GM18507 (cell line): ENCODE measurements around the gene C4orf50.
"Not testable (repeated sequence)": the region's sequence is repeated elsewhere in the genome, so short reads cannot be mapped to it uniquely, and the experiment has no call there.

Experiments
- DNase-seq: peaks from one replicate; pipeline ENCODE4 v3.0.0; 2011; ENCODE audit warnings: low read depth; ENCODE audit not compliant: insufficient read length; ENCODE audit errors: extremely low spot score
- FAIRE-seq: peaks from 2 replicates; lab custom pipeline; 2011; peaks lifted over from hg19 to GRCh38; lab: Jason Lieb, UNC

Gene C4orf50

DNA sequence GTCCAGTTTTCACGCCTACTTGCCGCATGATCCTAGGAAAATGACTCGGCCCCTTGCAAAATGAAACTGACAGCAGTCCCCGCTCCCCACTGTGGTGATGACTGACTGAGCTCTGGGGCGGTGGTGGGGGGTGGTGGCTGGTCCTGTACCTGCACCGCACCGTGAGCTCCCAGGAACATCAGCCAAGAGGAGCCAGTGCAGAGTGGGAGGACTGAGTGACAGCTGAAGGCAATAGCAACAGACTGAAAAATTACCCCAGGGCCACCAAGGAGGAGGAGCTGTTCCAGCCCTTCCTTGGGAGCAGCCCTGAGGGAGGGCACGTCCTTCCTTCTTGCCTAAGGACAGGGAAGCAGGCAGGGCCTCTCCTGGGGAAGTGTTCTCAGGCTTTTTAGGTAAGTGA is 2.4 kb upstream of the C4orf50 start:
- FAIRE-seq (no peak), DNase-seq (no peak)

DNA sequence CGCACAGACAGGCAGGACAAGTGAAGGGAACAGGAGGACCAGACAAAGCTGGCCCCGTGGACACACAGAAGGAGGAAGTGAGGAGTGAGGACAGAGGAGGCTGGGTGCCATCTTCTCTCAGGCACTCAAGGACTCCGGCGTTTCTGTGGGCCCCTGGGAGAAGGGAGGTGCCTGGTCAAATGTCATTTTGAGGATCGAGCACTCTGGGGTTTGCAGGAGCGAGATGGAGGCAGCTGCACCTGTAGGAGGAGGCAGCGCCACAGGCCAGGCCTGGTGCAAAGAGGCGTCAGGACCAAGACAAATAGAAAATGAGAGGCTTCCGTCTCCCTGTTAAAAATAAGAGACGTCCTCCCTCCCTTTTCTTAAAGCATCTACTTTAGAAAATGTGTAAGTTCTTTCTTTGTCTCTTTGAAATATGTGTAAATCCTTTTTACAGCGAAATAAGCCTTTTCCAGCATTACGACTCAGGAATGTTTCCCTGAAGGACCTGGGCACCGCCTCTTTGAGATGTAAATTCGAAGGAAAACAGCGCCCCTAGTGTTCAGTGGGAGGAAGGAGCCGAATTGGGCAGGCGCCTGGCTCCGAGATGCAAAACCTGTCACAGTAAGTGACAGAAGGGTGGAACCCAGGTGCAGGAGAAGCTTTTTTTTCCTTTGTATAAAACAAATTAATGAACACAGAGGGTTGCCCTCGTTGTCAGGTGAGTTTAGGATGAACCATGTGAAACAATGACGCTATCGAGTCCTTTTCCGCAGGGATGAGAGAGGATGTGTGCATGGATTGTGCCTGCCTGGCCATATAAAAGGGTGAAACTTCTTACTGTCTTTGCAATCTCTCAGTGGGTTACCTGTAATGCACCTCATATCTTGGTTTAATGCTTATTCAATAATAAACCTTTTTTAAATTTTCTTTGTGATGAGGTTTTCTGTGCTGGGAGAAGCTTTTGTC is 1.4 kb upstream of the C4orf50 start:
- FAIRE-seq (peak; percentile 71), DNase-seq (peak; percentile 26)

DNA sequence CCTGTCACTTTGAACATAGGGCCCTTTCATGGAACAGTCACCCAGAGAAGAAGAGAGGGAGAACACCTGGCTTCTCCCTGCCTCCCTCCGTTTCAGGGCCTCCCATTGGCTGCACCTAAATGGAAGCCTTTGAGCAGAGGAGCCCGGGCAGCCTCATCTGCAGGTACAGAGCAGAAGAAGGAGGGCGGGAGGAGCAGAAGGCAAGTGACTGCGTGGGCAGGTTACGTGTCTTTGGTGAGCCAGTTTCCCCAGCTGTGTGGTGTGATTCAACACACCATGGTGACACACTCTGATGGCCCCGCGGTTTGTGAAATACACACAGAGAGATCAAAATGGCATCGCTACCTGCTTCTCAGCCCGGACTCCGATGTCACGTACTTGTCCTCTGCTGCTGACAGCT is 431 bp downstream of the C4orf50 start:
- no peak for DNase-seq
- no peak for FAIRE-seq

DNA sequence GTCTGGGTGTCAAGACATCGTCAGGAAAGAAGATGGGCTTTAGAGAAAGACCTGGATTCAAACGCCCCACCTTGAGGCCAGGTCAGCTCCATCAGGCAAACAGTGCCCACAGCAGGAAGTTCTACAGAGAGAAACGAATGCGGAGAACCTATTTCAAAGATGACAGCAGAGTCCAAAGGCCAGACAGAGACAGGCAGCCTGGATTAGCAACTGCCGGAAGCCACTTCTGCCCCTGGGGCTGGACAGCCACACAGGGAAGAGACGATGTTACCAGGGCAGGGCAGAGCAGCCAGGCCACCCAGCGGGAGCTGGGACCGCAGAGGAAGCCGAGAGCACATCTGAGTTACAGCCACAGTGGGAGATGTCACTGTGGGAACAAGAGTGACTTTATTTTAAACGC is 1.2 kb downstream of the C4orf50 start:
- DNase-seq (no peak), FAIRE-seq (no peak)

DNA sequence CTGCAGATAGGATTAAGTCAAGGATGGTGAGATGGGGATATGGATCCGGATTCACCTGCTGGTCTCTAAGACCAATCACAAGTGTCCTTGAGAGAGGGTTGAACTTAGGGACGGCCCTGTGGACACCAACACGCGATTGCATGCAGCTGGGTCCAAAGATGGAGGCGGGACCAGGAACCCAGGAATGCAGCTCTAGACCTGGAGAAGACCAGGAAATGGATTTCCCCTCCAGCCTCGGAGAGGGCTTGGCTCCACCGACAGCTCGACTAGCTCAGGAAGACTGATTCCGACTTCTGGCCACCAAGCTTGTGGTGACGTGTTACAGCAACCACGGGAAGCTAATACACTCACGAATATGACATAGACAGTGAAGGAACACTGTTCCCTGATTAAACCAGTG is 4.7 kb downstream of the C4orf50 start:
- FAIRE-seq (no peak), DNase-seq (no peak)

DNA sequence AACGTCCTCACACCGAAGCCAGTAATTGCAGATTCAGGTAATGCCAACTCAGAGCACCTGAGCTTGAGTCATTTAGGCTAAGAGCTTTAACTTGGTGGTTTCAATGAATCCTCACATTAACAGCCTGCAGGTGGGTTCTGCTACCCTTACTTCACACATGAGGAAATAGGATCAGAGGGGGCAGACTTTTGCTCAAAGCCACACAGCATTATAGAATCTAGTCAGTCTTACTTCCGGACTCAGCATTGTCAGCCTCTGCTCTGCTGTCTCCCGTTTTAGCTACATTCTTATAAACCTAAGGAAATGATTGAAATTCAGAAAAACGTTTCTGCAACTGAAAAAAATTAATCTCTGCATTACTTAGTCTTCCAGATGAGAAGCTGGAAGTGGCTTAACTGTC is 6.0 kb downstream of the C4orf50 start:
- FAIRE-seq = no peak
- no peak for DNase-seq

DNA sequence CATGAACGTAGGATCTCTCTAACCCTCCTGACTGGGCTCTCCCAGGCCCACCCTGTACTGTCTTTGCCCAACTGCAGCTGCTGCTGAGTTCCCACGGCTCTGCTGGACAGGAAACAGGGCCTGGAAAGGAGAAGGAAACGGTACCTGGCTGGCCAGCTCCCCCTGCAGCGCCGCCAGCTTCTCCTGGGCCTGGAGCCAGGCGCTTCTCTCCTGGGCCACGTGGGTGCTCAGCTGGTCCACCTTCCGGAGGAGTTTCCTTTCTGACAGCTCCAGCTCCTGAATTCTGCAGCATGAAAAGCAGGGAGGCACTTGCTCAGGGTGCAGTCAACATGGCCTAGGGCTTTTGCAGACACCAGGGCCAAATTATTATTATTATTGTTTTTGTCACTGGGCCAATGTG is 6.5 kb downstream of the C4orf50 start:
- DNase-seq = no peak

DNA sequence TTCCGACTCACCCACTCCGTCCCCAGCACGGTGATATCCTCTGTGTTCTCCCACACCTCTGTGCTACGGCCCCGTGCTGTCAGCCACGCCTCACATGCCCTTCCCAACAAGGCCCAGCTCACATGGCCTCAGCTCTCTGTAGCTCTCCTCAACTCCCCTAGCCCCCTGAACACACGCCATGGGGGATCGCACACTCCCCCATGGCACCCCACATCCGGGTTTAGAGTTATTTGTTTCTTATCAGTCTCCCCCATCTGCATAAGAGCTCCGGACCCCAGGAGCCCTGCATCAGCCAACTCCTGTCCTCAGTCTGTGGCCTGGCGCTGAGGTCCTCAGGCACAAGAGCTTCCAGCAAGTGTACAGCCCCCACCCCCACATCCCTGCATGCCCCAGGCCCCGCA is 7.0 kb downstream of the C4orf50 start:
- DNase-seq (no peak), FAIRE-seq (no peak)

More for the DNA sequence above, 6.5 kb downstream of the C4orf50 start:
- FAIRE-seq = no peak

DNA sequence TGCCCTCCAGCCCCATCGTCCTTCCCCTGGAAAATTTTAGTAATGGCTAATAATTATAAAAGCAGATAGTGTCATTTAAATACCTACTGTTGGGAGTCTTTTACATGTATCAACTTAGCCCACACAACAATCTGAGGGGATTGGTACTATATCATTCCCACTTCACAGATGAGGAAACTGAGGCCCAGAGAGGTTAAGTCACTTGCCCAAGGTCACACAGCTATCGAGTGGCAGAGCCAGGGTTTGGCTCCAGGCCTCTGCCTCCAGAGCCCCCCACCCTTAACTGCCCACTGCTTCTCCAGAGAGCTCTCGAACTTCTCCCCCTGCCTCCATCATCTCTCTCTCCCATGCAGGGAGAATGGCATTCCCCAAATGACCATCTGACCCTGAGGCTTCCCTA is 7.4 kb downstream of the C4orf50 start:
- FAIRE-seq = no peak
- DNase-seq = no peak

DNA sequence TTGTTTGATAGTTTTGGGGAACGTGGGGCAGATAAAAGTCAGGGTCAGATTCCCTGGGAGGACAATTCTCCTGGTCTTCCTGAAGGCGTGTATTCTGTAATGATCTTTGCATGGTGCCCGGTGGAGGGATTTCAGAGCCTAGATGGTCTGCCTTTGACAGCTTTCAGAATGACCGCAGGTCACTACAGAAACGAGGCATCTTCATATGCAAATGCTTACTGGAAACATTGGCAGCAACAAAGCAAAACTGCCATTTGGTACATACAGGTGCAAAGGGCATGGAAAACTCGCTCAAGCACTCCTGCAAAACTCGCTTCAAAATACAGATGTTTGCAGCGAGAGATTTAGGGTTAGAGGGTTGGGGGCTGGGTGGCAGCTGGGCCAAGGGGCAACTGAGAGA is 8.8 kb downstream of the C4orf50 start:
- FAIRE-seq = no peak
- no peak for DNase-seq

DNA sequence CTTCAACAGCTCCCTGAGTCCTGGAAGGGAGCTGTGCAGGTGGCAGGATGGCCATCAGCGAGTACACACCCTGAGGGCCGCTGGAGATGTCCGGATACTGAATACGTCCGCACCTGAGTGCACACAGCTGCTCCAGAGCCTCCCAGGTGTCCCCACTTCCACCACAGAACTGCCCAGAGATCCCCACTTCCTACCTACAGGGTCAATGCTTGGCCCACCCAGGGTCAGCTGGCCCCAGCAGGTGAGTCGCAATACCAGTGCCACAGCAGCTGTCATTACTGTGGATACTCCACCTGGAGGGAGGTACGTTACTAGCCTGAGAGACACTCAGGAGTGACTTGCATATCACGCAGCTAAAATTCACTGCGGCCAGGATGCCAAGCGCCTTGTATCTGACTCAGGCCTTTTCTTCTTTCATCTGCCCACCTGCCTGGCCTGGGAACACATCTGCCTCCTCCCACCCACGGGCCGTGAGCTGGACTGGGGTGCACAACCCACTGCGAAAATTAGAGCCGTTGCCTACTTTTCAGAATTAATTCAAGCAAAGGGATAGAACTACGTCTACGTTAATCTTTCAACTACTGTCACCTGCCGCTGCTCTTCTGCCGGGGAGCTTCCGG is 9.4 kb downstream of the C4orf50 start:
- FAIRE-seq (no peak), DNase-seq (no peak)

DNA sequence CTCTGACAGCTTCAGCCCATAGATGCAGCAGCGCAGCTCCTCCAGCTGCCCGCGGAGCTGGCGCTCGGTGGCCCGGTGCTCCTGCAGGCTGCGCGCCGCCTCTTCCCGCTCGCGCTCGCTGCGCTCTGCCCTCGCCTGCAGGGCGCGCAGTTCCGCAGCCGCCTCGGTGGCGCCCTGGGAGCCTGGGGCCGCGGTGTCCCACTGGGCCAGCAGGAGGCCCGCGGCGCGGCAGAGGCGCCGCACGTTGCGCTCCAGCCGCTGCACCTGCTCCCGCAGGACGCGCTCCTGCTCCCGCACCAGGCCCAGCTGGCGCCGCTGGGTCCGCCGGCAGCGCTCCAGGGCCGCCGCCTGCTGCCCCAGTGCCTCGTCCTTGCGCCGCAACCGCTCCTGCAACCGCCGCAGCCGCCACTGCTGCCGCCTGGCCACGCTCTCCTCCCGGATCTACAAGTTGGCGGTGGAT is 10.1 kb downstream of the C4orf50 start:
- no peak for DNase-seq
- no peak for FAIRE-seq

DNA sequence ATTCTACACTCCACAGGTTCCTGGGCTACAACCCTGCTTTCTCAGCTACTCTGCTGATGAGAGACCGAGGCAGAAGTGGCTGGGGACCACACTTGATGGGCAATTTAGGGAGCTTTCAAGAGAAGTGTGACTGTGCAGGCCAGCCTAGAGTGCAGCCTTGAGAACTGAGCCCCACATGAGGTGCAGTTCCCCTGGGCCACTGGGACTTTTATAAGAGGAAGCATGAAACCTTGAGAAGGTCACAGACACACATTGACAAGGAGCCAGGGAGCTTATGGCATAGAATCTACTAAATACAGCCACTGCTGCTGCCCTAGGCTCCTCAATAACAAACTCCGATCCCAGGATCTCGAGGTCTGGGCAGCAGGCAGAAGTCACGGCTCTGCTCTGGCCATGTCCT is 13.1 kb downstream of the C4orf50 start:
- no peak for FAIRE-seq

DNA sequence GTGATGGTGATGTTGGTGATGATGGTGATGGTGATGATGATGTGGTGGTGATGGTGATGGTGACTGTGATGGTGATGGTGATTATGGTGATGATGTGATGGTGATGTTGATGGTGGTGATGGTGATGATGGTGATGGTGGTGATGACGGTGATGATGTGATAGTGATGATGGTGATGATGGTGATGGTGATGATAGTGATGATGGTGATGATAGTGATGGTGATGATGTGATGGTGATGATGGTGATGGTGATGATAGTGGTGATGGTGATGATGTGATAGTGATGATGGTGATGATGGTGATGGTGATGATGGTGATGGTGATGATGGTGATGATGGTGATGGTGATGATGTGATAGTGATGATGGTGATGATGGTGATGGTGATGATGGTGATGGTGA is 14.7 kb downstream of the C4orf50 start:
- FAIRE-seq, DNase-seq: not testable (repeated sequence)

More for the DNA sequence above, 13.1 kb downstream of the C4orf50 start:
- no peak for DNase-seq

DNA sequence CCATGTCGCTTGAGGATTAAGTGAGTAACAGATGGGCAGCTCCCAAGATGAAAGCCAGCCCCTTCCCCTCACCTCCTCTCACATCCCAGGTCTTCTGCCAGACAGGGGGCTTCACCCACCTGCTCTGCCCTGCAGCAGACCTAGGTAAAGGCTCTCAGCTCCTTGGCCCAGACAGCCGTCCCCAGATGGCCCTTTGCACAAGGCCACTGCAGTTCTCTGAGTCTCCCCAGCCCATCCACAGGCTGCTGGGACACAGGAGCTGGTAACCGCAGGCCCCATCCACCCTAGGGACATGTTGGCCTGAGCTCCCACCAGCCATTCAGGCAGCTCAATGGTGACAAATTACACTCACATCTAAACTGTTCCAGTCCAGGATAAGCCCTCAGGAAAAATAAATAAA is 15.3 kb downstream of the C4orf50 start:
- DNase-seq = no peak
- no peak for FAIRE-seq

DNA sequence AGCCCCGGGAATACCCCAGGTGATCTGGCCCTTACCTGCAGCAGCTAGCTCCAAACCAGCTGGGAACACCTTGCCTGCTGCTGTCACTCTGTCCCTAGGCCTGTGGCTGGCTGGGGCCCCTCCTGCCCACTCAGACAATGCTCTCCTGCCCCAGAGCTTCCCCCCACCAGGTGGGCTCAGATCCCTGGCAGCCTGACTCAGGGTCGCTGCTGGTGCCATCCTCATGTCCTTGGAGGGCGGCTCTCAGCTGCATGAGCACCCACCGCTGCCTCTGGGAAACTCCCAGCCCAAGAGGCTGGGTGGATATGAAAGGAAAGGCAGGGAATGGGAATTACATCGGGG is 15.8 kb downstream of the C4orf50 start:
- no peak for FAIRE-seq
- DNase-seq = no peak

DNA sequence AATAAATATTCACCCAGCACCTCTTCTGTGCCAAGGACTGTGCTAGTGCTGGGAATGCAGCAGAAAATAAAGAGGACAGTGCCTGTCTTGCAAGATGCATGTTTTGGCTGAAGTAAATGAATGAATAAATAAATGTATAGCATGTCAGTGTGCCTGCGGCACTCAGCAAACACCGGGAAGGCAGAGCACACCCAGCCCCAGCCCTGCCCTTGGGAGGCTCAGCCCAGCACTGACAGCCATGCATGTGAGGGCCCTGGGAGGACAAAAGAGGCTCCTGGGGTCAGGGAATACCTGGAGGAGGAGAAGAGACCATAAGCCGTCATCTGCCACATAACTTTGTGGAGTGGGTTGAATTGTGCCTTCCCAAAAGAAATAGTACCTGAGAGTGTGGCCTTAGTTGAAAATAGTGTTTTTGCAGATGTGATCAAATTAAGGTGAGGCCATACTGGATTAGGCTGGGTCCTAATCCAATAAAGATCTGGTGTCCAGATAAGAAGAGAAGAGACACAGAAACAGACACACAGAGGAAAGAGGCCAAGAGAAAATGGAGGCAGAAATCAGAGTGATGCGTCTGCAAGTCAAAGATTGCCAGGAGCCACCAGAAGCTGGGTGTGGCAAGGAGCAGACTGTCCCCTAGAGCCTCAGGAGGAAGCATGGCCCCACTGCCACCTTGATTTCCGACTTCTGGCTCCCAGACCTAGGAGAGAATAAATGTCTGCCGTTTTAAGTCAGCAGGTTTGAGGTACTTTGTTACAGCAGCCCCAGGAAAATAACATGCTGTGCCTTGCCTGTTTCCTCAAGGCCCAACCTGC is 16.3 kb downstream of the C4orf50 start:
- no peak for DNase-seq
- FAIRE-seq = no peak

DNA sequence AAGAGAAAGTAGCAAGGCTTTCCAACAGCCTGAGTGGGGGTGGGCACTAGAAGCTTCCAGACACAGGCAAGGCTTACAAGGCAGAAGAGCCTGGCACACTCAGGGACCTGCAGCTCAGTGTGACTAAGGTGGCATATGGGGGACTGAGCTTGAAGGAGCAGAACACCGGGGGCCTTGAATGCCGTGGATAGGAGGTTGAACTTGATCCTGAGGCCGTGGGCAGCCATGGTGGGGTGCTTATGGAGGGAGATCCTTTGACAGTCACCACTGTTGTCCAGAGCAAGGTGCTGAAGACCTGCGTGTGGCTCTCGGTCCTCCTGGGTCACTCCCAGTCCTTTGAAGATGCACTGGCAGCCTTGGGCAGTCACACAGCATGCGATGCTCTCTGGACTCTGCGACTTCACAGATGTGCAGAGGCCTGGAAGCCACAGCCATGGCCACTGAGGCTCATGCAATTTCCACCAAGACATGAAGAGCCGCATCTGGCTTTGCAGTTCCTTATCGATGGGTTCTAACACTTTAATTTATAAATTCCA is 18.3 kb downstream of the C4orf50 start:
- FAIRE-seq (no peak), DNase-seq (no peak)

DNA sequence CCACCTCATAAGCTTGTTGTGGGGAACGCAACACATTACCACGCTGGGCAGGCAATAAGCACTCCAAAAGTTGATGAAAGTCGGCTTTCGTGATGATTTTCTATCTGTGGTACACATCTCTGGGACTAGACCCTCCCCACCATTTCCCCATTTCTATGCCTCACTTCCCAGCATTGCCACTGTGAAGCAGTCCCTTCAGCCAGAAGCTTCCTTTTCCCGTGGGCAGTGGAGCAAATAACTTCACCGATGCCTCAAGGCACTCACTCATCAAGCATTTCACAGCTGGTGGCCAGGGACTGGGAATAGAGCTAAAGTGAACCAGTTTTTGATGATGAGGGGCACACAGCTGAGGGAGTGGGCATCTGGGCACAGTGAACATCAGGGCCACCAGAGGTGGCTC is 18.9 kb downstream of the C4orf50 start:
- DNase-seq (no peak), FAIRE-seq (no peak)

DNA sequence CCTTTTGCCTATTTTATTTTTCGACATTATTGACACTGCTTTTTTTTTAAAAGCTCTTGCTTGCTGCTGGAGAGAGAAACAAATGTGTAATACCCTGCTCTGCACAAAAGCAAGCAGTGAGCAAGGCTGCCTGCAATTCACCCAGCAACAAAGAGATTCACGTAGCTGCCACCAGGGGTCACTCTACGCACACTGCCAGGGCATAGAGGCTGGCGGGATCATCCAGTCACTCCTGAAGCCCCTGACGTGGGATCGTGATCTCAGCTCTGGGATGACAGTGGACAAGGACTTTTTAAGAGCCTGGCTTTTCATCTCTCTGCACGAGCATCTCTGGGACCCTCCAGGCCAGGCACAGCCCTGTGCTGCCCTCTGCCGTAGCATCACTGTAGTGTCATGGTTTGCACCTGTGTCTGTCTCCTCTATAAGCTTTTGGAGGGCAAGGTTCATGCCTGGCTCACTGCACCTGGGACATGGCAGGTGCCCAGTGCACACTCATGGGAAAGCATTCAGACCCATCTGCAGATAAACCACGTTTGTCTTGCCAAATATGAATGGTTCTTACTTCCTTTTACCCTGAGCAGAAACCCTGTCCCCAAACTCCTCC is 19.8 kb downstream of the C4orf50 start:
- DNase-seq (peak; percentile 43), FAIRE-seq (peak; percentile 66)
